ENCODE measurements around the gene WDR47.
"Not testable (repeated sequence)": the region's sequence is repeated elsewhere in the genome, so short reads cannot be mapped to it uniquely, and the experiment has no call there.

WDR47 gene

GRCh38 chr1:108961752-108962486, 80.0 kb downstream of the WDR47 start:
- no peak for DNase-seq

GRCh38 chr1:108961198-108961597, 80.7 kb downstream of the WDR47 start:
- DNase-seq, result no peak

DNA sequence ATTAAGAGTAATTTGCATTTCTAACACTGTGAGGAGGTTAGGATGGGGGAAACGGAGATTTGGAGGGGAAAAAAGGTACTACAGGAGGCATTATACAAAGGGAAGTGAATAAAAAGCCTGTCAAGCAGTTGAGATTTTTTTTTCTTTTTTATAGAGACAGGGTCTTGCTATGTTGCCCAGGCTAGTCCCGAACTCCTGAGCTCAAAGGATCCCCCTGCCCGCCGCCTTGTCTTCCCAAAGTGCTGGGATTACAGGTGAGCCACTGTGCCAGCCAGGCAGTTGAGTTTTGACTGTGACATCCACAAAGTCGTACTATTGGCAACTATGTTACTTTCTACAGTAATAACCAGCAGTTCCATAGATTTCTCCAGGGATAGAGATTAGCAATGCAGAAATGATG, 81.2 kb downstream of the WDR47 start:
- DNase-seq, result no peak

DNA sequence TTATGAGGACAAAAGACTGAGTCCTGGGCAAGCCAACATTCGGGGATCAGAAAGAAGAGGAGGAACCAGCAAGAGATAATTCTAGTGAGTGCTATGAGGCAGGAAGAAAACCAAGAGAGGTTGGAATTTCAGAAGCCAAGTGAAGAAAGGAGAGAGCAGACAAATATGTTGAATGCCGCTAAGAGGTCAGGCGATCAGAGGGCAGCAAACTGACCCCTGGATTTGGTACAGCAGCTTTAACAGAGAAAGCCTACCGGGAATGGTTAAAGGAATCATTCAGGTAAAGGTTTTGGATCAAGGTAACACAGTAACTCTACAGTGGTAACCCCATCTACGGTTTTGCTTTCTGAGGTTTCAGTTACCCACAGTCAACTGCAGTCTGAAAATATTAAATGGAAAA, 84.0 kb downstream of the WDR47 start:
- no peak for DNase-seq

DNA sequence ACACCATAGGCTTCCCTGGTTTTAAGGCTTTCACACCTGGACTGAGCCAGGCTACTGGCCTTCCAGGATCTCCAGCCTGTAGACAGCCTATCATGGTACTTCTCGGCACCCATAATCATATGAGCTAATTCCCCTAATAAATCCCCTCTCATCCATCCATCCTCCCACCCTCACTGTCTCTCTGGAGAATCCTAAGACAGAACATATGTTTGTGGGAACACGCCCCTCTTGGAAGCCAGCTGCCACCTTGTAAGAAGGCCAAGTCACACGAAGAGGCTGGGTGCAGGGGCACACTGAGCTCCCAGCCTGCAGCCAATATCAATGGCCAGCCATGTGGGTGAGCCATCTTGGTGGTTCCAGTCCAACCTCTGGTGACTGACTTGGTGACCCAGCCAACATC, 86.0 kb downstream of the WDR47 start:
- no peak for DNase-seq

DNA sequence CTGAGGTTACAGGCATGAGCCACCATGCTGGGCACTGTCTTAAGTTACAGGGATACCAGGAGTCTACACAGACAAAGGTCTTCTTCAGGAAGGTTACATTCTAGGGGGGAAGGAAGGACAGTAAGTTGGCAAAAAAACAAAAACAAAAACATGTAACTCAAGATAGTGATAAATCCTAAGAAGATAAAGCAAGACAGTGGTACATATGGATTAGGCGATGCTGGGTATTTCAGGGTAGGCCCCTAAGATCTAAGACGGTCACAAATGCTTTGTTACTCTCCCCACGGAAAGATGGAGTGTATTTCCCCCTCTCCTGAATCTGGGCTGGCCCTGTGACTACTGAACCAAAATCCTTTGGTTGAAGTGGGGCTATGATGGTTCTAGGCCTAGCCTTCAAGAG, 86.8 kb downstream of the WDR47 start:
- no peak for DNase-seq

GRCh38 chr1:108953452-108953851, 88.5 kb downstream of the WDR47 start:
- no peak for DNase-seq

DNA sequence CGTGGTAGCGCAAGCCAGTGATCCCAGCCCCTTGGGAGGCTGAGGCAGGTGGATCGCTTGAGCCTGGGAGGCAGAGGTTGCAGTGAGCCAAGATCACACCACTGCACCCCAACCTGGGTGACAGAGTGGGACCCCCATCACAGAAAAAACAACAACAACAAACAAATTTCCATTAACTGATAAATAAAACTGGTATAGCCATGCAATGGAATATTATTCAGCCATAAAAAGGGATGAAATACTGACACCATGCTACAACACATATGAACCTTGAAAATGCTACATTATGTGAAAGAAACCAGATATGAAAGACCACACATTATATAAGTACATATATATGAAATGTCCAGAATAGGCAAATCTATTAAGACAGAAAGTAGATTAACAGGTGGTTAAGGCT, 90.7 kb downstream of the WDR47 start:
- no peak for DNase-seq

DNA sequence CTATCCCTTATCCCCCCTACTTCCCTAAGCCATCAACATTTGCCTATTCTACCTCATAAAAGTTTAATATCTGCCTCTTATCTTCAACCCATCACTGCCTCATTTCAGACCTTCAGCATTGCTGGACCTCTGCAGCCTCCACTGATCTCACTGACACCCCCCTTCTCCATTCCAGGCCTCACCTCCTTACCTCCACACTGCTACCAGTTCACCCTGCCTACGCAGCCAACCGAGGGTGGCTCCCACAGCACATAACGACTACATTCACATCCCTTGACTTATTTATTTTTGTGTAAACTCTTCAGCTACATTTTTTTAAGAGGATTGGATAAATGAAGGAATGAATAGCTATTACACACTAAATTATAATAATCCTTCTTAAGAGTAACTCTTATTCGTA, 92.9 kb downstream of the WDR47 start:
- no peak for DNase-seq

DNA sequence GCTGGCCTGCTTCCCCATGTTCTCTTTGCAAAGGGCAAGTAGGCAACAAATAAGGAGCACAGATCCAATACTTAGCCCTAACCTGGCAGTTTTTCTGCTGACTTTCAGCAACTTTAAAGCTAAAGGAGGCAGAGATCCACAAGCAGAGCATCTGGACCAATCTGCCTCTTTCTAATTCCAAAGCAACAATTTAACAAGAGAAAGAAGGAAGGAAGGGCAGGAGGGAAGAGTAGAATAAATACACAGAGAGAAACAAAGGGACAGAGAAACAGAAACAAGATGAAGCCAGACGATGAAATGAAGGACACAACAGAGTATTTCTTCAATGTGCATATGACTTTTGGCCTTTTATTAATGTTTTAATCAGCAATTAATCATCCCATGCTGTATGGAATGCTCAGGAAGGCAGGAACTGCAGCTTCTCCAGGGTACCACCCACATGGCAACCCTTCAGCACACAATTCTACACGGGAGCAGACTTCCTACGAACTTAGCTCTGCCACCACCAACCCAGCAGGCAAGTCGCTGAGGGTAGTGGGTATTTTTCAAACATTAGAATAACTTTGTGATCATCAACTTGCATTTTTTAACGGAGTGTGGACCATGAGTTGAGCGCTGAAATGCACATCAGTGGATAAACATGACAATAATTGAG, 93.9 kb downstream of the WDR47 start:
- no peak for DNase-seq

DNA sequence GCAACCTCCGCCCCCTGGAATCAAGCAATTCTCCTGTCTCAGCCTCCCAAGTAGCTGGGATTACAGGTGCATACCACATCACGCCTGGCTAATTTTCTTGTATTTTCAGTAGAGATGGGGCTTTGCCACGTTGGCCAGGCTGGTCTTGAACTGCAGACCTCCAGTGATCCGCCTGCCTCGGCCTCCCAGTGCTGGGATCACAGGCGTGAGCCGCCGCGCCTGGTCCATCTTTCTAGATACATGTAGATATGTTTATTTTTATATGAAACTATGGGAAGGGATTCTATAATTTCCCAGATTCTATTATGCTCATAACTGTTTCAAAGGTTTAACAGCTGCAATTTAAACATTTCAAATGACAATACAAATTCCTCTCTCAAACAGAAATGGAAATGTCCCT, 105.7 kb downstream of the WDR47 start:
- DNase-seq, result no peak

DNA sequence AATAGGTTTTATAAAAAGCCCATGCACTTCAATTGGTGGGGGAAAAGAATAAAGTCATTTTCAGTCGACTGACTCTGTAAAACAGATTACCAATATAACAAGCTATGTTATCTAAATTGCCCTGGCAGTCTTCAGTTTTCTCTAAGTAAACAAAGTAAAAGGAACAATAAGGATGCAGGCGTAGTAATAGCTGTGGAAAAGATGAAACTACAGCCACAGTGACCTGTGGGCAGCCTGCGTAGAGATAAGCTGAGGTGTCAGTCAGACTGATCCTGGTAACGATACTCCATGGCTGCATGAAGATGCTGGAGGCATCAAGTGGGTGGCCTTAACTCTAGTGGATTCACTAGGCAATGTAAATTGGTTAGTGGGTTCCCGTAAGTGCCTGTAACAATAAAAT, 108.0 kb downstream of the WDR47 start:
- DNase-seq, result no peak

- not testable (repeated sequence) for DNase-seq
These were observed 114.3 kb downstream of the WDR47 start for GRCh38 chr1:108927565-108927964.

GRCh38 chr1:108925920-108926319, 116.0 kb downstream of the WDR47 start:
- DNase-seq, result no peak

Data from DMS79 treated with DMSO at 0.1 percent for 48 hours (cell line).